22Rv1 (cell line): Measurements from ENCODE around the gene SLC2A8.

ENCODE experiments used
- H3K27ac ChIP-seq: fragments of 450-650 bp; 2 replicates; pipeline ENCODE4 v1.5.1; 2017
- ZFX ChIP-seq: fragments of 450-650 bp; IDR thresholded peaks from 2 replicates; pipeline ENCODE4 v1.6.1; 2017; ENCODE audit warnings: antibody characterized with exemption, borderline replicate concordance
- TF ChIP-seq, protein P1 (sequence below): fragments of 450-650 bp; IDR thresholded peaks from 2 replicates; pipeline ENCODE4 v1.5.1; 2017; ENCODE audit warnings: mild to moderate bottlenecking

Gene SLC2A8

DNA sequence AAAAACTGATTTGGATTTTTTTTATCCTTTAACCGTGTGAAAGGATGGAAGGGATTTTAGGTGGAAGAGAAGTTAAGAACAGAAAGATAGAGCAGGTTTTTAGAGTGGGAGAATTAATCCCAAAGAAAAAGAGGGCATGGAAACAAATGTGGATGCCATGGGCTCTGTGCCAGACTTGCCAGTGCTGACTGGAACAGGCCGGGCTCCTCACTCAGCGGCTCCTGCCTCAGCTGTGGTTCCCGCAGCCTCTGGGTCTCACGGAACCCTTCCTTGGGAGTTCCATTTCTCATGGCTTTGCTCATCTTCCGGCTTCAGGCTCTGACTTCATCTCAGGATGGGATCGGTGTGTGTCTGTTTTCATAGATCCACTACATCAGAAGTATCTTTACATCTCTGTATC is 30.4 kb upstream of the SLC2A8 start:
- H3K27ac ChIP-seq = no peak overlapping the region
- TF ChIP-seq, protein P1, sequence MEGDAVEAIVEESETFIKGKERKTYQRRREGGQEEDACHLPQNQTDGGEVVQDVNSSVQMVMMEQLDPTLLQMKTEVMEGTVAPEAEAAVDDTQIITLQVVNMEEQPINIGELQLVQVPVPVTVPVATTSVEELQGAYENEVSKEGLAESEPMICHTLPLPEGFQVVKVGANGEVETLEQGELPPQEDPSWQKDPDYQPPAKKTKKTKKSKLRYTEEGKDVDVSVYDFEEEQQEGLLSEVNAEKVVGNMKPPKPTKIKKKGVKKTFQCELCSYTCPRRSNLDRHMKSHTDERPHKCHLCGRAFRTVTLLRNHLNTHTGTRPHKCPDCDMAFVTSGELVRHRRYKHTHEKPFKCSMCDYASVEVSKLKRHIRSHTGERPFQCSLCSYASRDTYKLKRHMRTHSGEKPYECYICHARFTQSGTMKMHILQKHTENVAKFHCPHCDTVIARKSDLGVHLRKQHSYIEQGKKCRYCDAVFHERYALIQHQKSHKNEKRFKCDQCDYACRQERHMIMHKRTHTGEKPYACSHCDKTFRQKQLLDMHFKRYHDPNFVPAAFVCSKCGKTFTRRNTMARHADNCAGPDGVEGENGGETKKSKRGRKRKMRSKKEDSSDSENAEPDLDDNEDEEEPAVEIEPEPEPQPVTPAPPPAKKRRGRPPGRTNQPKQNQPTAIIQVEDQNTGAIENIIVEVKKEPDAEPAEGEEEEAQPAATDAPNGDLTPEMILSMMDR = no peak
- no peak for TF ChIP-seq ZFX

DNA sequence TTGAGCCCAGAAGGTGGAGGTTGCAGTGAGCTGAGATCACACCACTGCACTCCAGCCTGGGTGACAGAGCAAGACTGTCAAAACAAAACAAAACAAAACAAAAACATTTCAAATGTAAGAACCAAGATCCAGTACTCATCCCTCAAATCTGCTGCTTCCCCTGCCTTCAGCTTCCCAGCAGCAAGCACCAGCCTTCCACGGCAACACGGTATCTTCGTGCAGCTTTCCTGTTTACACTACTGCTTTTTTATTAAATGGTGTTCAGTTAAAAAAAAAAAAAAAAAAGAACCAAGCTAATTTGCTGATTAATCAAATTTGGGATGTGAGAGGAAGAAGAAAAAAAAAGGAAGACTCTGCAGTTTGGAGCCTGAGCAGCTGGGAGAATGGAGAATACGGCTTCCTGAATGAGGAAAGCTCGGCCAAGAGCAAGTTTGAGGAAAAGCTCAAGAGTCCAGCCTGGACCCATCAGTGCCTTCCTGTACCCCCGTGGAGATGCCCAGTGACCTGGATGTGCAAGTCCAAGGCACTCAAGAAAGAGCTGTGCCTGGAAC is 28.0 kb upstream of the SLC2A8 start:
- H3K27ac ChIP-seq = no peak overlapping the region
- TF ChIP-seq ZFX = no peak
- TF ChIP-seq, protein P1 = no peak

DNA sequence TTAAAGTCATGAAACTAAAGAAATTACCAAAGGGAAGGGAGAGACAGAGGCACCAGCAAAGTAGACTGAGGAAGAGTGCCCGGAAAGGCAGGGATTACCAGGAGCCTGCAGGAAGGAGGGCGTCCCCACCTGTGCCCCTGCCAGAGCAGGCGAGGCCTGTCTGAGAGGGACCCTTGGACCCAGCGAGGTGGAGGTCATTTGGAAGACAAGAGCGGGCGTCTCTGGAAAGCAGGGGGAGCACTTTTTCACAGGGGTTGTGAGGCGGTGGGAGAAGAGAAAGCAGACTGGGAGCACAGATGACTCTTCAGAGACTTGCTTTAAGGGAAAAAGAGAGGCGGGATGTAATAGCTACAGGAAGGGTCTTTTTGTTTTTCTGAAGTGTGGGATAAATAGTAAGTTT is 27.5 kb upstream of the SLC2A8 start:
- TF ChIP-seq ZFX = no peak
- TF ChIP-seq, protein P1 = no peak
- no peak overlapping the region for H3K27ac ChIP-seq

DNA sequence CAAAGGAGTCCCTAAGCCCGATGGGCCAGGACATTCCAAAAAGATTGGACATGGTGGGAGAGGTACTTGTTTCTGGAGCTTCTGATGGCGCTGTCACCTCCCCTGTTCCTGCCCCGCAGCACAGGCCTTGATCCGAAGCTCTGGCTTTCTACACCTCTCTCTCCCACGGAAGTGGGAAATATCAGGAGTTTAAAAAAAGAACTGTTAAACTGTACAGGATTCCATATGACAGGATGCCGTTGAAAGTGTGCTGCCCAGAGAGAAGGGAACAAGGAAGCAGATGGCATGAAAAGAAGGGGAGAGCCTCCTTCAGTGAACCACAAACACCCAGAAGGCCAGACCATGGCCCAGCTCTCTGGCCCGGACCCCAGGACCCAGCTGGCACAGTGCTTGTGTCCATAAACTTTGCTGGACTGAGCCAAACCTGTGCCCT is 26.8 kb upstream of the SLC2A8 start:
- H3K27ac ChIP-seq = no peak overlapping the region
- TF ChIP-seq ZFX = no peak
- TF ChIP-seq, protein P1 = no peak

DNA sequence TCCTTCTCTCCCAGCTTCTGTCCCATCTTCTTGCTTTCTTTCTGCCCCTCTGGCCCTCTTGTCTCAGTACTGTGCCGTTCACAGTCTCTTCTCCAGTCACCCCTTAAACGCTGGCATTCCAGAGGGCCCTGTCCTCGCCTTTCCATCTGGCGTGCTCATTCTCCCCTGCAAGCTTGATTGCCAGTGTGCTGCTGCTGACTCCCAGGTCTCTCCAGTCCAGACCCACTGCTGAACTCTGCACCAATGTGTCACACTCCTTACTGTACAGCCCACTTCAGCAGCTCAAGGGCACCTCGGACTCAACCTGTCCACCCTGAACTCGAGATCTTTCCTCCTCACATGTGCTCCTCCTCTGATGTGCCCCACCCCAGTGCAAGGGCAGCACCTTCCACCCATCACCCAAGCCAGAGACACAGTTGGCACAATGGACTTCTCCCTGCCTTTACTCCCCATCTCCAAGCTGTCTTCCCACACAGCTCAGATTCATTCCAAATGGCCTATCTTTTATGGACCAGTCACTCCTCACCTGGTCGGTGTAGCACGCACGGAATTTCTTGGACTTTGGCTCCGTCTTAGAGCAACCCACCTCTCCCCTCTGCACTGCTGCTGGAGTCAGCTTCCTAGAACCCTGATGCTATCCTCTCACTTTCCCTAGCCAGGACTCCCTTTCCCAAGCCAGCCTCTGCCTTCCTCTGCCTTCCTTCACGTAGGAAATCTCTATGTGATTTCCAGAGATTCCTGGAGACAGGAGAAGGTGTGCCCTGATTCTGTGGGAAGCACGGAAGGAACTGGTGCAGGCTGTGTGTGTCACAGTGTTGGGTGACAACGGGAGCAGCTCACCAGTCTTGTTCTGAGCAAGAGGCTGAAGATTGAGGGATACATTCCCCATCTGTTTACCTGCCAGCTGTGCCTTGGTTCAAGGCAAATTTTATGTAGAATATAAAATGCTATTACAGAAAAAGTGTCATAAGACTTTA is 26.0 kb upstream of the SLC2A8 start:
- TF ChIP-seq, protein P1 = no peak
- no peak for TF ChIP-seq ZFX
- no peak overlapping the region for H3K27ac ChIP-seq

DNA sequence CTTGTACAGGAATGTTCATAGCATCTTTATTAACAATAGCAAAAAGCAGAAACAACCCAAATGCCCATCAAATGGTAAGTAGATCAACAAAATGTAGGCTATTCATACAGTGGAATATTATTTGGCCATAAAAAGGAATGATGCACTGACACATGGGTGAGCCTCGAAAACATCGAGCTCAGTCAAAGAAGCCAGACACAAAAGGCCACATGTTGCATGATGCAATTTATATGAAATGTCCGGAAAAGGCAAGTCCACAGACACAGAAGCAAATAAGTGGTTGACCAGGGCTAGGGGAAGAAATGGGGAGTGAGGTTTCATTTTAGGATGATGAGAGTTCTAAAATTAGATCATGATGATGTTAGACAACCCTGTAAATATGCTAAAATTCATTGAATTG is 16.5 kb upstream of the SLC2A8 start:
- no peak for TF ChIP-seq ZFX
- TF ChIP-seq, protein P1 = no peak

DNA sequence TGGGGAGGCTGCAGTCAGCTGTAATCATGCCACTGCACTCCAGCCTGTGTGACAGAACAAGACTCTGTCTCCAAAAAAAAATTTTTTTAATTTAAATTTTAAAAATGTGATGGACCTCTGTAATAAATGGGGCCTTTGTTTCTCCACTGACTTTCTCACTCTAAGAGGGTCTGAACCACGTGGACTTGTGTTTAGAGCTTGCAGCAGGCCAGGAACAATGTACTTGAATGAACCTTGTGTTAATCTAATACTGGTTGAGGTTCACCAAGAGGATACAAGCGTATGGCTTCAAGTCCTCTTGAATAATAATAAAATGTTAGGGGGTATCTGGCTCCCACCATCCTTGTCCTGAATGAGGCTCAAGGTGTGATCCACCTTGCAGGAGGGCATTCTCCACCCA is 14.4 kb upstream of the SLC2A8 start:
- no peak for TF ChIP-seq ZFX
- TF ChIP-seq, protein P1 = no peak
- no peak overlapping the region for H3K27ac ChIP-seq

More for the DNA sequence above, 16.5 kb upstream of the SLC2A8 start:
- no peak overlapping the region for H3K27ac ChIP-seq
